ENCODE results near the gene USP10.
"Not testable (repeated sequence)": the region's sequence is repeated elsewhere in the genome, so short reads cannot be mapped to it uniquely, and the experiment has no call there.

Gene USP10

GRCh38 chr16:84729716-84730320 lies 30.0 kb downstream of the USP10 start:
- Histone ChIP-seq H3K9me3 (ENCODE audit: severe bottlenecking) (no peaks in the 10 kb centered on the region), H3K27me3 (ENCODE audit: insufficient read depth, poor library complexity, severe bottlenecking) (no peaks in the 10 kb centered on the region), H3K4me1 (ENCODE audit: insufficient read depth, poor library complexity, severe bottlenecking) (peaks cover 88% of the 10 kb centered on the region), H3K27ac (ENCODE audit: poor library complexity, severe bottlenecking) (peak overlapping the region; percentile 98), H3K36me3 (ENCODE audit: low read depth) (peaks cover 32% of the 10 kb centered on the region), H3K4me3 (ENCODE audit: severe bottlenecking) (peak overlapping the region; percentile 16)
- no peak for TF ChIP-seq CTCF (IDR thresholded peaks at IDR 0.05; ENCODE audit: poor library complexity, severe bottlenecking)
- ATAC-seq (ENCODE audit: low read depth) (no peak), DNase-seq (ENCODE audit: low spot score) (no peak)

DNA sequence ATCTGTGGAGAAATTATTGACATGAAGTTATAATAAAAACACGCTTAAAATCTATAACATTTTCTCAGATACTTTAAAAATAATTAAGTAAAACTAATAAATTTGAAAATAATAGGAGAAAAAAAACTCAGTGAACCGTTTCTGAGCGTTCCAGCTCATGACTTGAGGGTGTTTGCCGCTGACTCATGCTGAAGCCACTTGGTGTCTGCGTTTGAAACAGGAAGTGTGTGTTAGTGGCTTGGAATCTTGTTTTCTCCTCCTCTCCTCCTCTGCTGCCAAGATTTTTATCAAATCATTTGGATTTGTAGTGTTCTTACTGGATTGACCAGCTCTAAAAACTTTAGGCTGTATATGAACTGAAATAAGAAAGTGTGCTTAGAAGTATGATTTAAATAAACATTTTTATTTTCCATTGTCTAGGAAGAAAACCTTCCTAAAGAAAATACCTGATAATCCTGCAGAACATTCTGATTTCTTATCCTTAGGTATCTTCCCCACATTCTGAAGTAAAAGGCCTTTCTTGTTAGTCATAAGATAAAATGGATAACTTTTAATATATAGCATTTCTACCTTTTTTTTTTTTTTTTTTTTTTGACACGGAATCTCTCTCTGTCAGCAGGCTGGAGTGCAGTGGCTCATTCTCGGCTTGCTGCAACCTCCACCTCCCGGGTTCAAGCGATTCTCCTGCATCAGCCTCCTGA lies 30.8 kb downstream of the USP10 start:
- peaks cover 88% of the 10 kb centered on the region for H3K4me1 ChIP-seq (ENCODE audit: insufficient read depth, poor library complexity, severe bottlenecking)
- TF ChIP-seq CTCF (IDR thresholded peaks at IDR 0.05; ENCODE audit: poor library complexity, severe bottlenecking), result no peak
- ATAC-seq (ENCODE audit: low read depth) (peak; percentile 87), DNase-seq (ENCODE audit: low spot score) (peak; percentile 85)
- no peaks in the 10 kb centered on the region for H3K9me3 ChIP-seq (ENCODE audit: severe bottlenecking)
- no peaks in the 10 kb centered on the region for H3K27me3 ChIP-seq (ENCODE audit: insufficient read depth, poor library complexity, severe bottlenecking)
- H3K27ac ChIP-seq (ENCODE audit: poor library complexity, severe bottlenecking), result peak overlapping the region; percentile 98
- H3K4me3 ChIP-seq (ENCODE audit: severe bottlenecking), result peak overlapping the region; percentile 16
- H3K36me3 ChIP-seq (ENCODE audit: low read depth), result peaks cover 39% of the 10 kb centered on the region

DNA sequence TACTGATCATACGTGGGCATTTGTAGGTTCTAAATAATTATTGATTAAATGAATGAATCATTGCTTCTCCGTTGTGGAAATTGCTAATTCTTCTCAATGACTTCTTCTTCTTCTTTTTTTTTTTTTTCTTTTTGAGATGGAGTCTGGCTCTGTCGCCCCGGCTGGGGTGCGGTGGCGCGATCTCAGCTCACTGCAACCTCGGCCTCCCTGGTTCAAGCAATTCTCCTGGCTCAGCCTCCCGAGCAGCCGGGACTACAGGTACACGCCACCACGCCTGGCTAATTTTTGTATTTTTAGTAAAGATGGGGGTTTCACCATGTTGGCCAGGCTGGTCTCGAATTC lies 32.5 kb downstream of the USP10 start:
- not testable (repeated sequence) for H3K27me3 ChIP-seq (ENCODE audit: insufficient read depth, poor library complexity, severe bottlenecking); H3K9me3 ChIP-seq (ENCODE audit: severe bottlenecking); DNase-seq (ENCODE audit: low spot score); H3K4me3 ChIP-seq (ENCODE audit: severe bottlenecking); ATAC-seq (ENCODE audit: low read depth)
- H3K4me1 ChIP-seq (ENCODE audit: insufficient read depth, poor library complexity, severe bottlenecking), result peaks cover 87% of the 10 kb centered on the region
- H3K27ac ChIP-seq (ENCODE audit: poor library complexity, severe bottlenecking), result peak overlapping the region; percentile 98
- H3K36me3 ChIP-seq (ENCODE audit: low read depth), result peaks cover 40% of the 10 kb centered on the region

GRCh38 chr16:84732674-84733352 lies 33.0 kb downstream of the USP10 start:
- peak overlapping the region; percentile 6 for H3K4me3 ChIP-seq (ENCODE audit: severe bottlenecking)
- H3K36me3 ChIP-seq (ENCODE audit: low read depth), result peaks cover 38% of the 10 kb centered on the region
- ATAC-seq (ENCODE audit: low read depth), result 0 out of 3 replicates have a peak, but pooled peaks have one; percentile 28
- H3K4me1 ChIP-seq (ENCODE audit: insufficient read depth, poor library complexity, severe bottlenecking), result peaks cover 85% of the 10 kb centered on the region
- no peak for DNase-seq (ENCODE audit: low spot score)
- H3K9me3 ChIP-seq (ENCODE audit: severe bottlenecking), result no peaks in the 10 kb centered on the region
- peak overlapping the region; percentile 98 for H3K27ac ChIP-seq (ENCODE audit: poor library complexity, severe bottlenecking)
- no peak for TF ChIP-seq CTCF (IDR thresholded peaks at IDR 0.05; ENCODE audit: poor library complexity, severe bottlenecking)
- no peaks in the 10 kb centered on the region for H3K27me3 ChIP-seq (ENCODE audit: insufficient read depth, poor library complexity, severe bottlenecking)

DNA sequence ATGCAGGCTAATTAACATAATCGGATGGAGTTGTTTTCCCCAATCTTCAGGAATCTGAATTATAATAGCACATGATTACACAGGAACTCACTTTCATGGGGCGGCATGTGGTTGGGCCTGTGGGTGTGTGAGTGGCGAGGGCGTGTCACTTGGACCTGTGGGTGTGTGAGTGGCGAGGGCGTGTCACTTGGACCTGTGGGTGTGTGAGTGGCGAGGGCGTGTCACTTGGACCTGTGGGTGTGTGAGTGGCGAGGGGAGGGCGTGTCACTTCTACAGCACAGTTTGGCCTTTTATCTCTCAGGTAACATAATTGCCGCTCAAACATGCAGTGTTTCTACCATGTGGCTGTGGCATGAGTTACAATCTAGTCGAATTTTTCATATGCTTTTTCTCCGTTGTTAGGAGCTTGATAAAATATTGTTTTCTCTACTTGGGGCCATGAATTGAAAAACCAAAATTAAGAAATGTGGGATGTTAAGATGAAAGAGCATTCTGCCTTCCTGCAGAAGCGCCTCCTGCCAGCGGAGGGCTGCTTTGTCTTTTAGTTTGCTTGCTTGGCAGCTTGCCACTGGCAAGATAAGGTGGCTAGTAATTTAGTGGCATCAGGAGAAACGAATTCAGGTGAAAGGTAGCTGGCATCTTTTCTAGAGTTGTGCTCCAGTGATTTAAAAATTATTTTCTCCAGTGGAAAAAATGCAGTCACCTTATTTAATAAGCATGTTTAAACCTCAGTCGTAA lies 36.2 kb downstream of the USP10 start:
- ATAC-seq (ENCODE audit: low read depth), result peak; percentile 7; the same call in 2 of the 3 replicates

More for the DNA sequence above, 36.2 kb downstream of the USP10 start:
- Histone ChIP-seq H3K27me3 (ENCODE audit: insufficient read depth, poor library complexity, severe bottlenecking) (no peaks in the 10 kb centered on the region), H3K4me3 (ENCODE audit: severe bottlenecking) (no peak overlapping the region), H3K9me3 (ENCODE audit: severe bottlenecking) (no peaks in the 10 kb centered on the region), H3K4me1 (ENCODE audit: insufficient read depth, poor library complexity, severe bottlenecking) (peaks cover 90% of the 10 kb centered on the region), H3K27ac (ENCODE audit: poor library complexity, severe bottlenecking) (peak overlapping the region; percentile 98), H3K36me3 (ENCODE audit: low read depth) (peaks cover 43% of the 10 kb centered on the region)
- DNase-seq (ENCODE audit: low spot score), result no peak
- peak; percentile 17 for TF ChIP-seq CTCF (IDR thresholded peaks at IDR 0.05; ENCODE audit: poor library complexity, severe bottlenecking)
